SK-N-SH (cell line): ENCODE measurements around the gene MFSD2B. TPM values are rescaled to one million over a fixed set of nuclear protein-coding genes. Genes with fewer than 3 reads are reported as not detected.

Experiments used
- CTCF ChIA-PET: fragments of 300-600, 350-600 bp; formaldehyde crosslinking; extraction: SDS; loops from one replicate; lab custom pipeline; 2021; lab: Yijun Ruan, JAX
- POLR2A ChIA-PET: fragments of 350-600 bp; sonication (Branson Sonifier 250); formaldehyde crosslinking; extraction: SDS; loops from one replicate; lab custom pipeline; 2020; ENCODE audit warnings: antibody characterized with exemption, inconsistent platforms; lab: Yijun Ruan, JAX
- DNase-seq: peaks from one replicate; pipeline ENCODE4 v3.0.0; 2012
- H2AFZ ChIP-seq: fragments of 200-600 bp; sonication (generic); 2 replicates; pipeline ENCODE4 v1.8.1; 2016; ENCODE audit warnings: antibody characterized with exemption, mild to moderate bottlenecking, low read depth
- H3F3A ChIP-seq: fragments of 200-600 bp; sonication (generic); replicated peaks from 2 replicates; pipeline ENCODE3; 2016; ENCODE audit warnings: antibody characterized with exemption, mild to moderate bottlenecking; ENCODE audit not compliant: insufficient read depth
- H3K27ac ChIP-seq, 2 experiments: fragments of 200-500 bp in 1 of 2; fragments of 200-600 bp in 1 of 2; sonication (Bioruptor generic) in 1 of 2; sonication (generic), shearing (Covaris generic) in 1 of 2; 2 replicates each; pipeline versions ENCODE4 v1.5.1 to v1.6.1; 2014 to 2016; ENCODE audit warnings: low read depth in 2 of 2, inconsistent platforms in 1 of 2, low read length in 1 of 2, mild to moderate bottlenecking in 1 of 2, mixed read lengths in 1 of 2
- H3K27me3 ChIP-seq: fragments of 200-600 bp; sonication (generic), shearing (Covaris generic); 2 replicates; pipeline ENCODE4 v1.6.1; 2016; ENCODE audit warnings: mixed run types; ENCODE audit not compliant: insufficient read depth
- H3K36me3 ChIP-seq, 2 experiments: fragments of 200-500 bp in 1 of 2; fragments of 200-600 bp in 1 of 2; sonication (Bioruptor generic) in 1 of 2; sonication (generic) in 1 of 2; replicated peaks in 1 of 2; 2 replicates each; pipeline versions ENCODE3 to v1.5.1; 2014 to 2016; ENCODE audit warnings: low read length in 1 of 2, mild to moderate bottlenecking in 1 of 2; ENCODE audit not compliant: insufficient read depth in 2 of 2, control insufficient read depth in 1 of 2
- H3K4me1 ChIP-seq, 2 experiments: fragments of 200-500 bp in 1 of 2; fragments of 200-600 bp in 1 of 2; sonication (Bioruptor generic) in 1 of 2; sonication (generic), shearing (Covaris generic) in 1 of 2; 2 replicates each; pipeline versions ENCODE4 v1.5.1 to v1.6.1; 2014 to 2016; ENCODE audit warnings: low read depth in 1 of 2, low read length in 1 of 2, mixed run types in 1 of 2; ENCODE audit not compliant: insufficient read depth in 2 of 2, control insufficient read depth in 1 of 2
- H3K4me2 ChIP-seq: fragments of 200-600 bp; sonication (generic), shearing (Covaris generic); 2 replicates; pipeline ENCODE4 v1.6.1; 2017; ENCODE audit warnings: mixed run types
- H3K4me3 ChIP-seq, 2 experiments: fragments of 200-500 bp in 1 of 2; fragments of 200-600 bp in 1 of 2; sonication (Bioruptor generic) in 1 of 2; sonication (generic), shearing (Covaris generic) in 1 of 2; 2 replicates each; pipeline versions ENCODE4 v1.5.1 to v1.8.1; 2014 to 2016; ENCODE audit warnings: low read depth in 2 of 2, inconsistent platforms in 1 of 2, low read length in 1 of 2, mild to moderate bottlenecking in 1 of 2, mixed read lengths in 1 of 2, moderate library complexity in 1 of 2
- H3K79me2 ChIP-seq: fragments of 200-600 bp; sonication (generic); 2 replicates; pipeline ENCODE4 v1.8.1; 2017; ENCODE audit warnings: mild to moderate bottlenecking; ENCODE audit not compliant: insufficient read depth
- H3K9ac ChIP-seq: fragments of 200-600 bp; sonication (generic); 2 replicates; pipeline ENCODE4 v1.6.1; 2017; ENCODE audit warnings: mixed run types
- H3K9me2 ChIP-seq: fragments of 200-600 bp; sonication (generic); 2 replicates; pipeline ENCODE4 v1.6.1; 2017; ENCODE audit warnings: mixed run types
- H3K9me3 ChIP-seq: fragments of 200-600 bp; sonication (generic); 2 replicates; pipeline ENCODE4 v1.6.1; 2017; ENCODE audit warnings: mixed run types, mild to moderate bottlenecking, moderate library complexity
- H4K20me1 ChIP-seq: fragments of 200-600 bp; sonication (generic); 2 replicates; pipeline ENCODE4 v1.6.1; 2017; ENCODE audit warnings: mild to moderate bottlenecking, mixed run types; ENCODE audit not compliant: insufficient read depth
- EZH2phosphoT487 ChIP-seq: fragments of 200-600 bp; sonication (generic); IDR thresholded peaks from 2 replicates; pipeline ENCODE4 v1.6.1; 2017; ENCODE audit warnings: low read depth, mixed run types, mild to moderate bottlenecking, antibody characterized with exemption, moderate library complexity, borderline replicate concordance
- FOSL2 ChIP-seq: IDR thresholded peaks from 2 replicates; pipeline ENCODE4 v1.4.0; 2012; ENCODE audit warnings: low read depth, mild to moderate bottlenecking, moderate library complexity, borderline replicate concordance
- GABPA ChIP-seq: IDR thresholded peaks from 2 replicates; pipeline ENCODE4 v1.4.0; 2012; ENCODE audit warnings: low read depth, mild to moderate bottlenecking
- GATA2 ChIP-seq: sonication (generic); formaldehyde crosslinking; IDR thresholded peaks from 2 replicates; pipeline ENCODE4 v1.5.0; 2020; ENCODE audit warnings: mild to moderate bottlenecking, missing genetic modification reagents
- MEF2A ChIP-seq: IDR thresholded peaks from 2 replicates; pipeline ENCODE4 v1.4.0; 2012; ENCODE audit warnings: low read depth, borderline replicate concordance
- MXI1 ChIP-seq: IDR thresholded peaks from 2 replicates; pipeline ENCODE4 v1.6.1; 2012; ENCODE audit warnings: mild to moderate bottlenecking, low read depth, low read length, improper control_type of control experiment
- NFIC ChIP-seq: IDR thresholded peaks from 2 replicates; pipeline ENCODE4 v1.4.0; 2012; ENCODE audit warnings: borderline replicate concordance
- RAD21 ChIP-seq: IDR thresholded peaks from 2 replicates; pipeline ENCODE4 v1.6.1; 2012; ENCODE audit warnings: mild to moderate bottlenecking, low read length
- SMC3 ChIP-seq: IDR thresholded peaks from 2 replicates; pipeline ENCODE4 v1.6.1; 2012; ENCODE audit warnings: low read depth, low read length, improper control_type of control experiment
- TCF12 ChIP-seq: IDR thresholded peaks from 2 replicates; pipeline ENCODE4 v1.4.0; 2012
- USF2 ChIP-seq: fragments of 150-350 bp; IDR thresholded peaks from 2 replicates; pipeline ENCODE4 v1.6.1; 2017; ENCODE audit warnings: antibody characterized with exemption, low read length, low read depth, borderline replicate concordance
- YY1 ChIP-seq: IDR thresholded peaks from 2 replicates; pipeline ENCODE4 v1.4.0; 2012; ENCODE audit warnings: low read depth, mild to moderate bottlenecking
- WGBS: methylation state at CpG from one replicate; pipeline ENCODE4 v1.1.6; 2017; ENCODE audit warnings: low lambda C conversion rate; 5-methylcytosine and 5-hydroxymethylcytosine counted together
- polyA plus RNA-seq, 3 experiments: library from polyadenylated mRNA; depleted of rRNA; stranded (reverse); fragments of >200 nt; gene quantifications; 2 replicates each; pipeline ENCODE4 v1.2.3, GENCODE V29; 2012
- TF ChIP-seq, protein P1 (sequence below): fragments of 150-350 bp; IDR thresholded peaks from 2 replicates; pipeline ENCODE4 v1.6.1; 2016; ENCODE audit warnings: mild to moderate bottlenecking, low read depth, low read length
- TF ChIP-seq, protein P2 (sequence below): fragments of 200-600 bp; sonication (generic); IDR thresholded peaks from 2 replicates; pipeline ENCODE4 v1.6.1; 2017; ENCODE audit warnings: antibody characterized with exemption, mild to moderate bottlenecking, moderate library complexity

MFSD2B gene
- polyA plus RNA-seq, 1 of the 3 experiments (the other 2 are of a cell fraction), result not detected

DNA sequence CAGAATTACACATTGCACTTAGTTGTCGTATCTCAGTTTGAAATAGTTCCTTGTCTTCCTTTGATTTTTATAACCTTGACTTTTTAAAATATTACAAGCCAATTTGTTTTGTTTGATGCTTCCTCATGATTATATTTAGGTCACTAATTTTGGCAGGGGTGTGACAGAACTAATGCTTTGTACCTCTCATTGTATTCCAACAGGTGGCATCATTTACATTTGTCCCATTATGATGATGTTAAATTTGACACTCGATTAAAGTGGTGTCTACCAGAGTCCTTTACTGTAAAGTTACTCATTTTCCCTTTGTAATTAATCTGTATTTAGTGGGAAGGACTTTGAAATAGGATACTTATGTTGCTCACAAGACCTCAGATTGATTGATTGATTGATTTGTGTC is 21.5 kb upstream of the MFSD2B start:
- ChIA-PET POLR2A (no interaction called here), CTCF (interaction anchor here (1.5 kb wide), 1 partner anchor 96 kb away, joined by 3 read pairs; the partner anchor contains the start of gene TP53I3)
- Histone ChIP-seq H3K9me2 (no peaks in the 10 kb centered on the region), H3K27ac (no peak overlapping the region), H3K36me3 (peaks cover 8% of the 10 kb centered on the region in 2 experiments), H3K4me3 (no peak overlapping the region), H3K9me3 (no peaks in the 10 kb centered on the region), H4K20me1 (no peaks in the 10 kb centered on the region), H3K27me3 (no peaks in the 10 kb centered on the region), H3K79me2 (no peaks in the 10 kb centered on the region), H2AFZ (no peak overlapping the region), H3K9ac (no peak overlapping the region), H3K4me1 (no peaks in the 10 kb centered on the region), H3K4me2 (no peak overlapping the region), H3F3A (peaks cover 3% of the 10 kb centered on the region)
- WGBS, result 57% methylated on average over 2 of the region's 2 CpGs
- DNase-seq, result no peak
- TF ChIP-seq GABPA (no peak), EZH2phosphoT487 (no peak), TCF12 (no peak), FOSL2 (no peak), MXI1 (no peak), SMC3 (no peak), RAD21 (peak; percentile 45)
- TF ChIP-seq, protein P1, sequence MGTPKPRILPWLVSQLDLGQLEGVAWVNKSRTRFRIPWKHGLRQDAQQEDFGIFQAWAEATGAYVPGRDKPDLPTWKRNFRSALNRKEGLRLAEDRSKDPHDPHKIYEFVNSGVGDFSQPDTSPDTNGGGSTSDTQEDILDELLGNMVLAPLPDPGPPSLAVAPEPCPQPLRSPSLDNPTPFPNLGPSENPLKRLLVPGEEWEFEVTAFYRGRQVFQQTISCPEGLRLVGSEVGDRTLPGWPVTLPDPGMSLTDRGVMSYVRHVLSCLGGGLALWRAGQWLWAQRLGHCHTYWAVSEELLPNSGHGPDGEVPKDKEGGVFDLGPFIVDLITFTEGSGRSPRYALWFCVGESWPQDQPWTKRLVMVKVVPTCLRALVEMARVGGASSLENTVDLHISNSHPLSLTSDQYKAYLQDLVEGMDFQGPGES, result no peak
- TF ChIP-seq, protein P2, sequence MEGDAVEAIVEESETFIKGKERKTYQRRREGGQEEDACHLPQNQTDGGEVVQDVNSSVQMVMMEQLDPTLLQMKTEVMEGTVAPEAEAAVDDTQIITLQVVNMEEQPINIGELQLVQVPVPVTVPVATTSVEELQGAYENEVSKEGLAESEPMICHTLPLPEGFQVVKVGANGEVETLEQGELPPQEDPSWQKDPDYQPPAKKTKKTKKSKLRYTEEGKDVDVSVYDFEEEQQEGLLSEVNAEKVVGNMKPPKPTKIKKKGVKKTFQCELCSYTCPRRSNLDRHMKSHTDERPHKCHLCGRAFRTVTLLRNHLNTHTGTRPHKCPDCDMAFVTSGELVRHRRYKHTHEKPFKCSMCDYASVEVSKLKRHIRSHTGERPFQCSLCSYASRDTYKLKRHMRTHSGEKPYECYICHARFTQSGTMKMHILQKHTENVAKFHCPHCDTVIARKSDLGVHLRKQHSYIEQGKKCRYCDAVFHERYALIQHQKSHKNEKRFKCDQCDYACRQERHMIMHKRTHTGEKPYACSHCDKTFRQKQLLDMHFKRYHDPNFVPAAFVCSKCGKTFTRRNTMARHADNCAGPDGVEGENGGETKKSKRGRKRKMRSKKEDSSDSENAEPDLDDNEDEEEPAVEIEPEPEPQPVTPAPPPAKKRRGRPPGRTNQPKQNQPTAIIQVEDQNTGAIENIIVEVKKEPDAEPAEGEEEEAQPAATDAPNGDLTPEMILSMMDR, result peak; percentile 60

DNA sequence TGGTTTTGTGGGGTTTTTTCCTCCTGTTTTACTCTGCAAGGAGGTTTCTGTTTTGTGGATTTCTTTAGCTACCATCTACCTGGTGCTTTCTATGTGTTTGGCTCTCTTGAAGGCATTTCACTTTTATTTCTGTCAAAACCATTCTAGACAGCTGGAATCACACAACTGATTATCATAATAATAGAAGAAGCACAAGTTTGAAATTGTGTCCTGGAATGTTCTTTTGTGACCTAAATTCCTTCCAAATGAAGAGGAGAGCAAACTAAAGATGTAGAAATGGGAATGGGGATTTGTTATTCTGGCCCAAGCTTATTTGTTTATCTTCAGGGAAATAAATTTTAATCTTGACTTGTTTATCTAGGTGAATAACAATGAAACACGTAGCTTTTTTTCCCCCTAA is 17.0 kb upstream of the MFSD2B start:
- Histone ChIP-seq H3F3A (peaks cover 6% of the 10 kb centered on the region), H3K36me3 (peaks cover 4 to 20% of the 10 kb centered on the region in 2 experiments), H4K20me1 (no peaks in the 10 kb centered on the region), H3K4me3 (no peak overlapping the region), H3K9ac (no peak overlapping the region), H2AFZ (no peak overlapping the region), H3K9me2 (no peaks in the 10 kb centered on the region), H3K9me3 (no peaks in the 10 kb centered on the region), H3K4me2 (no peak overlapping the region), H3K27ac (no peak overlapping the region), H3K4me1 (no peaks in the 10 kb centered on the region), H3K79me2 (no peaks in the 10 kb centered on the region), H3K27me3 (no peaks in the 10 kb centered on the region)
- TF ChIP-seq GATA2 (CRISPR knock-in tag) (no peak), USF2 (no peak), YY1 (no peak), NFIC (no peak), TCF12 (no peak), MEF2A (no peak)
- TF ChIP-seq, protein P1, result no peak
- POLR2A ChIA-PET, result no interaction called here
- CTCF ChIA-PET, result interaction anchor here (0.9 to 1.5 kb wide), 3 partner anchors 20 to 68 kb away, joined by 3 to 4 read pairs (median 3); partner anchors contain the start of gene ATAD2B
- no peak for DNase-seq
- 75% methylated on average over 1 of the region's 1 CpG for WGBS
